GM18951 (cell line): Measurements from ENCODE around the gene SLC3A2.

Experiments used
- POLR2A ChIP-seq: IDR thresholded peaks from 4 replicates; pipeline ENCODE4 v1.6.1; 2011; ENCODE audit warnings: mild to moderate bottlenecking; ENCODE audit not compliant: insufficient read length, insufficient read depth; ENCODE audit errors: extremely low read depth
- in situ Hi-C: fragments of 300-500 bp; cut with MboI; formaldehyde crosslinking; loops from one replicate; pipeline ENCODE4 v1.12.0; 2022; ENCODE audit warnings: low sequenced_read_pairs, mixed read lengths, inconsistent platforms; ENCODE audit not compliant: unreplicated experiment

SLC3A2 gene

GRCh38 chr11:62843466-62843865, 37.2 kb upstream of the SLC3A2 start:
- in situ Hi-C loops: no loop called here
- no peak for TF ChIP-seq POLR2A

DNA sequence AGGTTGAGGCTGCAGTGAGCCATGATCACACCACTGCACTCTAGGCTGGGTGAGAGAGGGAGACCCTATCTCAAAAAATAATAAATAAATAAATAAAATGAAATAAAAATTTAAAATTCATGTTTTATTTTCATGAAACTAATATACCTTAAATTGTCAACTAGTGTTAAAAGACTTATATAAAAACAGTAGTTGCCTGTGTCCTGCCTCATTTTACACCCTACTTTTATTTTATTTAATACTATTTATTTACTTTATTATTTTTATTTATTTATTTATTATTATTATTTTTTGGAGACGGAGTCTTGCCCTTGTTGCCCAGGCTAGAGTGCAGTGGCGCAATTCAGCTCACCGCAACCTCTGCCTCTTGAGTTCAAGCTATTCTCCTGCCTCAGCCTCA, 36.5 kb upstream of the SLC3A2 start:
- no peak for TF ChIP-seq POLR2A
- in situ Hi-C loops: no loop called here

- no peak for TF ChIP-seq POLR2A
- in situ Hi-C loops: no loop called here
Observed at GRCh38 chr11:62846177-62846576, 34.5 kb upstream of the SLC3A2 start.

DNA sequence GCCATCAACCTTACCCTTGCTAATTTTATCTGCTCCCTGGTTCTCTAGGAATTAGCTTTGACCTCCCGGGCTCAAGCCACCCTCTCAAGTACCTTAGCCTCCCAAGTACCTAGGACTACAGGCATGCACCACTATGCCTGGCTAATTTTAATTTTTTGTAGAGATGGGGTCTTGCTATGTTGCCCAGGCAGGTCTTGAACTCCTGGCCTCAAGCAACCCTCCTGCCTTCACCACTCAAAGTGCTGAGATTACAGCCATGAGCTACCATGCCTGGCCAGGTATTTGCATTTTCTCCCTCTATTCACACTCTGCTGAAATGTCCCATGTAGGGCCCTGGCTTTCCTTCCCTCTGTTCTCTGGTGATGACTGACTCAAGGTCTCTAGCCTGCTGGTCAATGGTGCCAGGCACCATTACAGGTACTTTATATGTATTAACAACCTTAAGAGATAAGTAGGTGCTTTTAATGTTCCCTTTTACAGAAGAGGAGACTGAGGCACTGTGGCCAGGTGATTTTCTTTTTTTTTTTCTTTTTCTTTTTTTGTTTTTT, 32.9 kb upstream of the SLC3A2 start:
- in situ Hi-C loops: no loop called here
- no peak for TF ChIP-seq POLR2A

GRCh38 chr11:62850911-62851806, 29.5 kb upstream of the SLC3A2 start:
- TF ChIP-seq POLR2A: peak; percentile 60
- in situ Hi-C loops: loop anchor here (25.0 kb wide), 1 partner anchor 464 kb away; no protein-coding TSS in a partner anchor

DNA sequence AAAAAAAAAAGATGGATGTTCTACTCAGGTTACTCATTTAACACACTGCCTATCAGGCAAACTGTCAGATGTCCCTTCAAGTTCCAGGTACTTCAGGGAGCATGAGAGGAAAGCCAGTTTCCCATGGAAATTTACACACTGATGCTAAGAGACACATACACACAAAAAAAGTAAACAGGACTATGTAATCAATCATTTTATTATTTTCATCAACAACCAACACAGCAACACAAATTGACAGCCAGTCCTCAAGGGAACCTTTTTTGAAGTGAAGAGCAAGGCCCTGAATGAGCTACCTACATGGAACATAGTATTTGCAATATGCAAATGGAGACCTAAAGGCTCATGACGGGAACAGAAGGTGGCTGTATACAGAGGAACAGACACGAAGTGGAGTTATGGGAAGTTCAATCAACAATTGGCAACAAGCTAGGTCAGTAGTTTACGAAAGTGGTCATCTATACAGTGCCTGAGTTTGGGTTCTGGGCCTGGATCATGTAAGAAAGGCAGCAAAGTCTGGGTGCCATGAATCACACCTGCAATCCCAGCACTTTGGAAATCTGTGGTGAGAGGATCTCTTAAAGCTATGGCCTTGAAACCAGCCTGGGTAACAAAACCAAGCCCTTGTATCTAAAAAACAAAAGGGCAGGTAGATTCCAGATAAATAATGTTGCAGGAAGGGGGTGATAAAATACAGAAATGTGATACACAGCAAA, 28.7 kb upstream of the SLC3A2 start:
- TF ChIP-seq POLR2A: no peak
- in situ Hi-C loops: loop anchor here (25.0 kb wide), 1 partner anchor 465 kb away; no protein-coding TSS in a partner anchor

DNA sequence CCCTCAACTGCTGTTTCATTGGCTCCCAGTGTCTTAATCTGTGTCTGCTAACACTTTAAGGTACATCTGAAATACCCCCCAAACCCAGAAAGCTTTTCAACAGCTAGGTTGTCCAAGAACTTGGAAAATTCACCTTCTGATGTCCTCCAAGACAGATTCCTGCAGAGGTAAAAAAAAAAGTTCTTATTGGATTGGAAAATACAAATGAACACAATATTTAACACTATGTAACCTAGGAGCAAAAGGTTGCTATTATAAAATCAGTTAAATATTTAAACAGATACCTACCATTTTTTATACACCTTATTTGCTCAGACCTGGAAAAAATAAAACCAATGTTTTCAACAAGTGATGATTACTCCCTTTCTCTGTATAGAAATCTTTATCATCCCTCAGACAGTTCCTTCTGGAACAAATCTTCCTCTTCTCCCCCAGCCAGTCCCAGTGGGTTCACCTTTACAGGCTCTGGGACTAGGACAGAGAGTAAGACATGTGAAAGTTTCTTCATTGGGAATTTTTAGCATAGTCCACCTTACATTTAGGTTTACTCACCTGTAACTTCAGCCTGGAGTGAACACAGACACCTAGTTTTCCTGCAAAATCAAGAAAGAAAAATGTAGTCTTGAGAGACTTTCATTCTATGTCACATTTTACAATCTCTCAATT, 28.0 kb upstream of the SLC3A2 start:
- no peak for TF ChIP-seq POLR2A
- in situ Hi-C loops: loop anchor here (25.0 kb wide), 1 partner anchor 465 kb away; no protein-coding TSS in a partner anchor

GRCh38 chr11:62853279-62853965, 27.3 kb upstream of the SLC3A2 start:
- in situ Hi-C loops: loop anchor here (25.0 kb wide), 1 partner anchor 466 kb away; no protein-coding TSS in a partner anchor
- TF ChIP-seq POLR2A: no peak

DNA sequence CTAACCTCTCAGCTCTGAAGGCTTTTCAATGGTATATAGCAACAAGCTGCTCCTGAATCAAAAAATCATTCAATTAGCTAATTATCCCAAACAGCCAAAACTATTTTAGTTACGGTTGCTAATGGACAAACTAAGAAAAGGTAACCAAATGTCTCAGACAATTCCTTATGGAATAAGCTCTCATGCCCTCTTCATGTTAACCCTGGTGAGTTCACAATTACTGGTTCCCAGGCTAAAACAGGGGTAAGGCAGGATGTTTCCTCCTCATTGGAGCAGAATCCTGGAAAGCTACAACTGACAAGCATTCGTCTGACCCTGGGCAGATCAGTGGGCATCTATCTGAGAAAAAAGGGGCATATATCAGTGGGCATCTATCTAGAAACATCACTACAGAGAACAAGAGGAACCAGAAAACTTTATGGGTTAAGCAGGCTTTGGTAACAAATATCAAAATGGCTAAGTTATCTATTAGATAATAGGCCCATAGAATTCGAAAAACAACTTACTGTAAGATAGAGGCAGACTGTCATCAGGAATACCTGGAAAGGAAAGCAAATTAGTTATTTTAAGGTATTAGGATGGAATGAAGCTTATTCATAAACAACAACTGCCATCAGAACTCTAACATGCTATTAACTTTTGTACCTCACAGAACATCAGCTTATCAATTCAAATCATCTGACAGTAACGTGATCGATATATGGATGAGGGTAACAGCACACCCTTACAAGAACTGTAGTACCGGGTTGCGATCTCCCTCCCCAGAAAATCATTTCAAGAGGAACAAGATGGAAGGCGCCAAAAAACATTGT, 26.5 kb upstream of the SLC3A2 start:
- TF ChIP-seq POLR2A: no peak
- in situ Hi-C loops: loop anchor here (25.0 kb wide), 1 partner anchor 467 kb away; no protein-coding TSS in a partner anchor

GRCh38 chr11:62854825-62855570, 25.7 kb upstream of the SLC3A2 start:
- TF ChIP-seq POLR2A: no peak
- in situ Hi-C loops: loop anchor here (25.0 kb wide), 1 partner anchor 468 kb away; no protein-coding TSS in a partner anchor
